Measurements from ENCODE around the gene UTY. TPM values are rescaled to one million over a fixed set of nuclear protein-coding genes. Genes with fewer than 3 reads are reported as not detected.

Gene UTY
- total RNA-seq, 1 experiment from 2014 or later = 5.9 TPM

Other genes starting within 250 kb of the UTY start
- 0.76 TPM for gene TMSB4Y, start 223.9 kb upstream of the UTY start, total RNA-seq (2021; ENCODE audit: unreplicated experiment)